DMS 273 (cell line): ENCODE data around the gene BPGM.

Experiments
- DNase-seq: peaks from one replicate; lab custom pipeline; 2025; ENCODE audit not compliant: unreplicated experiment; lab: John Stamatoyannopoulos, UW

Gene BPGM

GRCh38 chr7:134718211-134718875, 71.7 kb downstream of the BPGM start:
- DNase-seq = no peak

DNA sequence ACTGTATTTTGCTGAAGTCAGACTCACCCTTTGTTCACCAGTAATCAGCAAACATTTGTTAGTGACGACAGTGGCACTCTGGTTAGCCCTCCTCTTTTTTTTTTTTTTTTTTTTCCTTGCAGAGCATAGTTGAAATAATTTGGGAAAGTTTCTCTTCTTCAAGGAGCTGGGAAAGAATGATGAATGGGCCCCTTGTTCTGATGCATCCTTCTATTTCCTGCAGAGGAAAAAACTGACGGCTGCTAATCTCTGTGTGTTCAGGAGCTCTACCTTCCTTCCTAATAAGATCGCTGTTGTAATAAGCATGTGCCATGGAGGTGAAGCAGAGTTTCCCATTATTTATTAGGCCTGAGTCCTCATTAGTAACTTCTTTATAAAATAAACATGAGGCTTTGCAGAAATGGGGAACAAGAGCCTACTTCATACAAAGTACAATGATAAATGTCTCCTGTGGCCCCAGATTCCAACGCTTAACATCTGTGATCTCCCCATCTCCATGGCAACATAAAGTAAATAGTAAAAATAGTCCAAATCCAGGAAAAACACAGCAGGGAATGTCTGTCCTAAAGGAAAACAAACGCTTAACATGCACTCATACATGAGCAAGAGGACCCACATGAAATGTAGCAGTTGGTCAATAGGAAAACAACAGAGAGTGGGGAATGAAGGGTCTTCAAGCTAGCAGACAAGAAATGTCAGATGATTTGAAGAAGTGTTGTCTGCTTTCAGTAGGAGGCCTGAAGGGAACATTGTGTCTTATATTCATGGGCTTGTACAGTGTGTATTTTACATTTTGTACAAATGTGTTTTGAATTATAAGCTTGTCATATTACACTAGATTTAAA, 73.7 kb downstream of the BPGM start:
- no peak for DNase-seq

- no peak for DNase-seq
Measured at GRCh38 chr7:134721171-134721570, 74.5 kb downstream of the BPGM start.

- DNase-seq = no peak
Measured at GRCh38 chr7:134722786-134723322, 76.2 kb downstream of the BPGM start.

- no peak for DNase-seq
Measured at GRCh38 chr7:134723892-134724291, 77.2 kb downstream of the BPGM start.

- DNase-seq = peak; percentile 49
Measured at GRCh38 chr7:134724606-134725005, 78.0 kb downstream of the BPGM start.

- DNase-seq = no peak
Measured at GRCh38 chr7:134726581-134726980, 79.9 kb downstream of the BPGM start.

- no peak for DNase-seq
Measured at GRCh38 chr7:134727711-134728110, 81.1 kb downstream of the BPGM start.
